PC-9 (cell line): ENCODE data around the gene IRF2. TPM values are rescaled to one million over a fixed set of nuclear protein-coding genes. Genes with fewer than 3 reads are reported as not detected.

ENCODE experiments used
- BruUV-seq: library from RNA; stranded (reverse); fragments of 400-500 nt; replicated peaks from 2 replicates; lab custom pipeline; 2021; lab: Mats Ljungman, UMichigan
- CTCF ChIA-PET: fragments of 300-600 bp; sonication (Branson Sonifier 250); formaldehyde crosslinking; loops from one replicate; lab custom pipeline; 2022; ENCODE audit warnings: antibody characterized with exemption; lab: Charles Lee
- POLR2A ChIA-PET: fragments of 300-600 bp; sonication (Branson Sonifier 250); formaldehyde crosslinking; loops from one replicate; lab custom pipeline; 2022; ENCODE audit warnings: antibody characterized with exemption; ENCODE audit not compliant: unreplicated experiment; lab: Charles Lee
- DNase-seq, 2 experiments: peaks; one replicate each; pipeline versions ENCODE4 v3.0.0 to v3.0.0-alpha.2; 2015 to 2022; ENCODE audit warnings: mixed read lengths in 1 of 2
- H2AFZ ChIP-seq: fragments of 200-600 bp; sonication (generic); 2 replicates; pipeline ENCODE4 v1.8.1; 2017; ENCODE audit warnings: antibody characterized with exemption
- H3F3A ChIP-seq: fragments of 200-600 bp; sonication (generic); 2 replicates; pipeline ENCODE4 v1.8.1; 2017; ENCODE audit warnings: antibody characterized with exemption, mild to moderate bottlenecking, low read depth; ENCODE audit not compliant: insufficient read depth
- H3K27ac ChIP-seq: fragments of 200-600 bp; sonication (generic); 2 replicates; pipeline ENCODE4 v1.6.1; 2016; ENCODE audit warnings: mixed run types
- H3K27me3 ChIP-seq: fragments of 200-600 bp; sonication (generic); 2 replicates; pipeline ENCODE4 v1.6.1; 2016; ENCODE audit warnings: low read depth, mixed run types; ENCODE audit not compliant: insufficient read depth
- H3K36me3 ChIP-seq: fragments of 200-600 bp; sonication (generic); 2 replicates; pipeline ENCODE4 v1.6.1; 2016; ENCODE audit warnings: low read depth, mixed run types
- H3K4me1 ChIP-seq: fragments of 200-600 bp; sonication (generic); replicated peaks from 2 replicates; pipeline ENCODE4 v1.6.1; 2016; ENCODE audit warnings: mixed run types; ENCODE audit not compliant: insufficient read depth
- H3K4me2 ChIP-seq: fragments of 200-600 bp; sonication (generic); 2 replicates; pipeline ENCODE4 v1.6.1; 2017; ENCODE audit warnings: mixed run types
- H3K4me3 ChIP-seq: fragments of 200-600 bp; sonication (generic); 2 replicates; pipeline ENCODE4 v1.6.1; 2016; ENCODE audit warnings: mixed run types
- H3K79me2 ChIP-seq: fragments of 200-600 bp; sonication (generic); 2 replicates; pipeline ENCODE4 v1.6.1; 2017; ENCODE audit warnings: low read depth, mixed run types
- H3K9me2 ChIP-seq: fragments of 200-600 bp; sonication (generic); 2 replicates; pipeline ENCODE4 v1.8.1; 2017; ENCODE audit warnings: mild to moderate bottlenecking; ENCODE audit not compliant: insufficient read depth
- H3K9me3 ChIP-seq: fragments of 200-600 bp; sonication (generic); 2 replicates; pipeline ENCODE4 v1.8.1; 2016; ENCODE audit warnings: low read depth; ENCODE audit not compliant: insufficient read depth
- H4K20me1 ChIP-seq: fragments of 200-600 bp; sonication (generic); 2 replicates; pipeline ENCODE4 v1.8.1; 2017; ENCODE audit not compliant: insufficient read depth
- EZH2 ChIP-seq: fragments of 200-600 bp; sonication (generic); IDR thresholded peaks from 2 replicates; pipeline ENCODE4 v1.8.0; 2017; ENCODE audit warnings: antibody characterized with exemption, low read depth
- intact Hi-C: fragments of 100-400 bp; cut with micrococcal nuclease; formaldehyde crosslinking; loops from one replicate; pipeline ENCODE4 v1.10.0; 2022; ENCODE audit not compliant: unreplicated experiment
- total RNA-seq: library from RNA; stranded (reverse); gene quantifications from 2 replicates; pipeline ENCODE4 v1.2.3, GENCODE V29; 2021
- TF ChIP-seq, protein P1 (sequence below): fragments of 200-600 bp; sonication (generic); conservative IDR thresholded peaks from 2 replicates; pipeline ENCODE4 v1.6.1; 2017; ENCODE audit warnings: mixed run types, antibody characterized with exemption, mild to moderate bottlenecking, moderate library complexity

The IRF2 gene
- total RNA-seq, 1 experiment from 2014 or later, result 34.4 TPM

DNA sequence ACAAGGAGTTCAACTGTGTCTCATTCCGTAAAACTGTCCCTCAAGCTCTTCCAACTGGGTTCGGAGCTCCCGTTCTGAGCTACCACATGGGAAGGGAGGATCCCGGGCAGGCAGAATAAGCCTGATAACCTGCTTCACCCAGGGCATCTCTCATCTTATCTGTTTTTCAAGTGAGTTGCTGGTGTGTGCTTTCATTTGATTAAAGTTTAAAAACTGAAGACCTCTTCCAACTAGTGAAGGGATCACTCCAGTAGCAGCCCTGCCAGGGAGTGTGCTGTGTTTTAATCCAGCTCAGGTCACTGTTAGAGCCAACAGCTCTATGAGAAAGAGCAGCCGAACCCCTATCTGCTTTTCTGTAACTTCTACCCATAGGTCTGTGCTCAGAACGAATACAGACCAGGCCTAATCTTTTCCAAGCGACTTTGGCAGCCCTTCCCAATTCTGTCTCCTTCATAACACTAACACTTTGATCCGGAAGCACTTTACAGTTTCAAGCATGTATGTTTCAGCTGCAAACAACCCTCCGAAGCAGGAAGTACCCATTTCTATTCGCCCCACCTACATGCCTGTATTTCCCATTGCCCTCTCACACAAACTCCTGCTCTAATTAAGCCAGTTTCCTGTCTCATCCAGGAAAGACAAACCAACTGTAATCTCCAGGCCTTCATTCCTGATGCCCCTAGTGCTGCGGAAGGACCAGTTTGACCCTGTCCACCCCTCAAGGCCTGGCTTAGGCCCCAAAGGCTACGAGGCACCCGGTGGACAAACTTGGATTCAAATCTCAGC lies 60.9 kb downstream of the IRF2 start:
- no peaks in the 10 kb centered on the region for H3K79me2 ChIP-seq
- no peak overlapping the region for H3K27ac ChIP-seq
- intact Hi-C loops, result no loop called here
- no peak overlapping the region for H3K4me3 ChIP-seq
- no peaks in the 10 kb centered on the region for H3K27me3 ChIP-seq
- no peak overlapping the region for H3K4me2 ChIP-seq
- no peaks in the 10 kb centered on the region for H3K9me2 ChIP-seq
- H4K20me1 ChIP-seq, result no peaks in the 10 kb centered on the region
- TF ChIP-seq EZH2, result no peak
- TF ChIP-seq, protein P1, sequence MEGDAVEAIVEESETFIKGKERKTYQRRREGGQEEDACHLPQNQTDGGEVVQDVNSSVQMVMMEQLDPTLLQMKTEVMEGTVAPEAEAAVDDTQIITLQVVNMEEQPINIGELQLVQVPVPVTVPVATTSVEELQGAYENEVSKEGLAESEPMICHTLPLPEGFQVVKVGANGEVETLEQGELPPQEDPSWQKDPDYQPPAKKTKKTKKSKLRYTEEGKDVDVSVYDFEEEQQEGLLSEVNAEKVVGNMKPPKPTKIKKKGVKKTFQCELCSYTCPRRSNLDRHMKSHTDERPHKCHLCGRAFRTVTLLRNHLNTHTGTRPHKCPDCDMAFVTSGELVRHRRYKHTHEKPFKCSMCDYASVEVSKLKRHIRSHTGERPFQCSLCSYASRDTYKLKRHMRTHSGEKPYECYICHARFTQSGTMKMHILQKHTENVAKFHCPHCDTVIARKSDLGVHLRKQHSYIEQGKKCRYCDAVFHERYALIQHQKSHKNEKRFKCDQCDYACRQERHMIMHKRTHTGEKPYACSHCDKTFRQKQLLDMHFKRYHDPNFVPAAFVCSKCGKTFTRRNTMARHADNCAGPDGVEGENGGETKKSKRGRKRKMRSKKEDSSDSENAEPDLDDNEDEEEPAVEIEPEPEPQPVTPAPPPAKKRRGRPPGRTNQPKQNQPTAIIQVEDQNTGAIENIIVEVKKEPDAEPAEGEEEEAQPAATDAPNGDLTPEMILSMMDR, result no peak
- ChIA-PET POLR2A (no interaction called here), CTCF (interaction anchor here (1.2 kb wide), 1 partner anchor 61 kb away, joined by 3 read pairs; the partner anchor contains the start of gene IRF2)
- no TSS peak for BruUV-seq
- no peak for DNase-seq
- peaks cover 6% of the 10 kb centered on the region; the same call in 1 of the 2 replicates for H3F3A ChIP-seq
- no peaks in the 10 kb centered on the region for H3K9me3 ChIP-seq
- peaks cover 12% of the 10 kb centered on the region for H3K4me1 ChIP-seq
- no peak overlapping the region for H2AFZ ChIP-seq
- H3K36me3 ChIP-seq, result no peaks in the 10 kb centered on the region

GRCh38 chr4:184410748-184411147 lies 63.6 kb downstream of the IRF2 start:
- H4K20me1 ChIP-seq, result no peaks in the 10 kb centered on the region
- H3K27me3 ChIP-seq, result no peaks in the 10 kb centered on the region
- intact Hi-C loops, result no loop called here
- CTCF ChIA-PET, result no interaction called here
- TF ChIP-seq, protein P1, result no peak
- TF ChIP-seq EZH2, result no peak
- no peaks in the 10 kb centered on the region for H3K79me2 ChIP-seq
- no peaks in the 10 kb centered on the region for H3K9me2 ChIP-seq
- BruUV-seq, result no TSS peak
- no peak overlapping the region for H3K27ac ChIP-seq
- no peaks in the 10 kb centered on the region for H3K36me3 ChIP-seq
- no peaks in the 10 kb centered on the region for H3K9me3 ChIP-seq
- no peak for DNase-seq
- POLR2A ChIA-PET, result no interaction called here
- H2AFZ ChIP-seq, result no peak overlapping the region
- H3K4me1 ChIP-seq, result no peaks in the 10 kb centered on the region
- H3K4me3 ChIP-seq, result no peak overlapping the region
- H3K4me2 ChIP-seq, result no peak overlapping the region
- no peaks in the 10 kb centered on the region for H3F3A ChIP-seq

- no TSS peak for BruUV-seq
- intact Hi-C loops, result loop anchor here (10.0 kb wide), 1 partner anchor 235 kb away; the partner anchor contains the start of genes CASP3 and PRIMPOL
- POLR2A ChIA-PET, result no interaction called here
These were observed 64.2 kb downstream of the IRF2 start for GRCh38 chr4:184409911-184410692.

More at GRCh38 chr4:184409911-184410692, 64.2 kb downstream of the IRF2 start:
- no peak for TF ChIP-seq EZH2
- TF ChIP-seq, protein P1, result no peak
- Histone ChIP-seq H2AFZ (no peak overlapping the region), H3K36me3 (no peaks in the 10 kb centered on the region), H3K9me2 (no peaks in the 10 kb centered on the region), H3K4me3 (no peak overlapping the region), H3K4me2 (no peak overlapping the region), H3K79me2 (no peaks in the 10 kb centered on the region), H3F3A (no peaks in the 10 kb centered on the region), H3K27me3 (no peaks in the 10 kb centered on the region), H3K4me1 (no peaks in the 10 kb centered on the region), H3K27ac (no peak overlapping the region), H4K20me1 (no peaks in the 10 kb centered on the region), H3K9me3 (no peaks in the 10 kb centered on the region)
- CTCF ChIA-PET, result no interaction called here
- no peak for DNase-seq
